DOHH2 (cell line): Measurements from ENCODE around the gene IFNG-AS1.

Experiments used
- H3F3A ChIP-seq: fragments of 200-600 bp; sonication (generic), shearing (Covaris generic); 2 replicates; pipeline ENCODE4 v1.6.0; 2016; ENCODE audit warnings: antibody characterized with exemption, mild to moderate bottlenecking; ENCODE audit not compliant: control insufficient read depth, insufficient read depth
- H3K27ac ChIP-seq: fragments of 200-600 bp; sonication (generic); 2 replicates; pipeline ENCODE4 v1.5.1; 2014; ENCODE audit warnings: low read depth, mild to moderate bottlenecking, low read length, moderate library complexity
- H3K27me3 ChIP-seq: fragments of 200-600 bp; sonication (generic); 2 replicates; pipeline ENCODE4 v1.6.1; 2014; ENCODE audit warnings: mild to moderate bottlenecking, low read length, mixed read lengths; ENCODE audit not compliant: control insufficient read depth
- H3K36me3 ChIP-seq: fragments of 200-600 bp; sonication (generic); 2 replicates; pipeline ENCODE4 v1.6.1; 2014; ENCODE audit warnings: mild to moderate bottlenecking, low read length, moderate library complexity, mixed read lengths; ENCODE audit not compliant: control insufficient read depth
- H3K4me1 ChIP-seq: fragments of 200-600 bp; sonication (generic); 2 replicates; pipeline ENCODE4 v1.6.1; 2014; ENCODE audit warnings: mild to moderate bottlenecking, low read length, mixed read lengths; ENCODE audit not compliant: control insufficient read depth
- H3K4me2 ChIP-seq: fragments of 200-600 bp; sonication (generic); 2 replicates; pipeline ENCODE4 v1.6.0; 2014; ENCODE audit warnings: mild to moderate bottlenecking, low read length, moderate library complexity
- H3K4me3 ChIP-seq: fragments of 200-600 bp; sonication (generic); 2 replicates; pipeline ENCODE4 v1.5.1; 2014; ENCODE audit warnings: mild to moderate bottlenecking, low read length, mixed read lengths
- H3K79me2 ChIP-seq: fragments of 200-600 bp; sonication (generic); 2 replicates; pipeline ENCODE4 v1.6.1; 2014; ENCODE audit warnings: mild to moderate bottlenecking, low read length, mixed read lengths; ENCODE audit not compliant: control insufficient read depth
- H3K9me2 ChIP-seq: fragments of 200-600 bp; sonication (generic); replicated peaks from 2 replicates; pipeline ENCODE4 v1.6.1; 2014; ENCODE audit warnings: mild to moderate bottlenecking, low read length, mixed read lengths; ENCODE audit not compliant: control insufficient read depth
- H3K9me3 ChIP-seq: fragments of 200-600 bp; sonication (generic); 2 replicates; pipeline ENCODE4 v1.6.1; 2014; ENCODE audit warnings: antibody characterized with exemption, low read length, mixed read lengths; ENCODE audit not compliant: control insufficient read depth, insufficient read depth
- H4K20me1 ChIP-seq: fragments of 200-600 bp; sonication (generic); 2 replicates; pipeline ENCODE4 v1.6.0; 2014; ENCODE audit warnings: low read depth, mild to moderate bottlenecking, antibody characterized with exemption, low read length, moderate library complexity; ENCODE audit not compliant: control insufficient read depth, insufficient read depth
- EZH2phosphoT487 ChIP-seq: fragments of 200-600 bp; sonication (generic); IDR thresholded peaks from 2 replicates; pipeline ENCODE4 v1.6.1; 2017; ENCODE audit warnings: borderline replicate concordance, mild to moderate bottlenecking, antibody characterized with exemption, low read length, moderate library complexity, mixed read lengths
- TF ChIP-seq, protein P1 (sequence below): fragments of 200-600 bp; sonication (generic); IDR thresholded peaks from one replicate; pipeline ENCODE4 v1.5.1; 2014; ENCODE audit warnings: antibody characterized with exemption, mild to moderate bottlenecking, low read depth, low read length; ENCODE audit not compliant: poor library complexity, severe bottlenecking

The IFNG-AS1 gene

GRCh38 chr12:67981287-67982162, 7.7 kb upstream of the IFNG-AS1 start:
- H4K20me1 ChIP-seq, result no peaks in the 10 kb centered on the region
- H3K4me1 ChIP-seq, result peaks cover 37% of the 10 kb centered on the region
- H3K4me2 ChIP-seq, result no peak overlapping the region
- no peaks in the 10 kb centered on the region for H3K79me2 ChIP-seq
- no peak overlapping the region for H3K4me3 ChIP-seq
- no peaks in the 10 kb centered on the region for H3F3A ChIP-seq
- no peaks in the 10 kb centered on the region for H3K27me3 ChIP-seq
- no peak for TF ChIP-seq EZH2phosphoT487
- TF ChIP-seq, protein P1, sequence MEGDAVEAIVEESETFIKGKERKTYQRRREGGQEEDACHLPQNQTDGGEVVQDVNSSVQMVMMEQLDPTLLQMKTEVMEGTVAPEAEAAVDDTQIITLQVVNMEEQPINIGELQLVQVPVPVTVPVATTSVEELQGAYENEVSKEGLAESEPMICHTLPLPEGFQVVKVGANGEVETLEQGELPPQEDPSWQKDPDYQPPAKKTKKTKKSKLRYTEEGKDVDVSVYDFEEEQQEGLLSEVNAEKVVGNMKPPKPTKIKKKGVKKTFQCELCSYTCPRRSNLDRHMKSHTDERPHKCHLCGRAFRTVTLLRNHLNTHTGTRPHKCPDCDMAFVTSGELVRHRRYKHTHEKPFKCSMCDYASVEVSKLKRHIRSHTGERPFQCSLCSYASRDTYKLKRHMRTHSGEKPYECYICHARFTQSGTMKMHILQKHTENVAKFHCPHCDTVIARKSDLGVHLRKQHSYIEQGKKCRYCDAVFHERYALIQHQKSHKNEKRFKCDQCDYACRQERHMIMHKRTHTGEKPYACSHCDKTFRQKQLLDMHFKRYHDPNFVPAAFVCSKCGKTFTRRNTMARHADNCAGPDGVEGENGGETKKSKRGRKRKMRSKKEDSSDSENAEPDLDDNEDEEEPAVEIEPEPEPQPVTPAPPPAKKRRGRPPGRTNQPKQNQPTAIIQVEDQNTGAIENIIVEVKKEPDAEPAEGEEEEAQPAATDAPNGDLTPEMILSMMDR, result no peak
- peaks cover 18% of the 10 kb centered on the region for H3K9me3 ChIP-seq
- H3K9me2 ChIP-seq, result no peaks in the 10 kb centered on the region
- H3K27ac ChIP-seq, result no peak overlapping the region
- peaks cover 9% of the 10 kb centered on the region; the same call in 1 of the 2 replicates for H3K36me3 ChIP-seq

DNA sequence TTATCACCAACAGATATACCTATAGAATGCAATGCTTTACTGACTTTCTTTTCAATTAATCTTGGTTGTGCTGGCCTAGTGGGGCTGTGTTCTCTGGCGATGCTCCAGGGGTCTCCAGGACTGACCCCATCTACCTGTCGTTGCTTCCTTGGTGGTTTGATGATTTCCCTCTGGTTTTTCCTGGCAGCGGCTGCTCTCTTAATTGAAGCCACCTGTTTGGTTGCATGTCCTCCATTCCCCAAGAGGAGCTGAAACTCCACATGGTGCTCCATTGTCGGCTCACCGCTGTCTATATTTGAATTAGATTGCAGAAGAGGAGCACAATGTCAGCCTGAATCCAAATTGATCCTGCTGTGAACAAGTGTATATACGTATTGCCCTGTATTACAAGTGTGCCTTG, 7.1 kb upstream of the IFNG-AS1 start:
- TF ChIP-seq EZH2phosphoT487, result no peak
- TF ChIP-seq, protein P1, result no peak

GRCh38 chr12:67986632-67987031, 2.6 kb upstream of the IFNG-AS1 start:
- H3F3A ChIP-seq, result peaks cover 41% of the 10 kb centered on the region
- TF ChIP-seq EZH2phosphoT487, result no peak
- TF ChIP-seq, protein P1, result no peak
- peaks cover 17% of the 10 kb centered on the region for H3K9me3 ChIP-seq
- H3K79me2 ChIP-seq, result peaks cover 9% of the 10 kb centered on the region
- no peaks in the 10 kb centered on the region for H4K20me1 ChIP-seq
- no peaks in the 10 kb centered on the region for H3K27me3 ChIP-seq
- H3K27ac ChIP-seq, result peak overlapping the region; percentile 99
- peaks cover 83% of the 10 kb centered on the region for H3K4me1 ChIP-seq
- H3K4me2 ChIP-seq, result no peak overlapping the region
- peak overlapping the region; percentile 81 for H3K4me3 ChIP-seq
- H3K36me3 ChIP-seq, result peaks cover 29% of the 10 kb centered on the region
- no peaks in the 10 kb centered on the region for H3K9me2 ChIP-seq

More for the DNA sequence above, 7.1 kb upstream of the IFNG-AS1 start:
- Histone ChIP-seq H3K79me2 (no peaks in the 10 kb centered on the region), H3K9me3 (peaks cover 20% of the 10 kb centered on the region), H3K27me3 (no peaks in the 10 kb centered on the region), H3K9me2 (no peaks in the 10 kb centered on the region), H3F3A (0 out of 2 replicates have a peak, but pooled peaks cover 2% of the 10 kb centered on the region), H3K4me3 (no peak overlapping the region), H3K27ac (no peak overlapping the region), H3K4me2 (no peak overlapping the region), H3K4me1 (peaks cover 43% of the 10 kb centered on the region), H4K20me1 (no peaks in the 10 kb centered on the region), H3K36me3 (peaks cover 15% of the 10 kb centered on the region)
